H1 (cell line): ENCODE measurements around the gene REELD1. TPM values are rescaled to one million over a fixed set of nuclear protein-coding genes. Genes with fewer than 3 reads are reported as not detected.

Source experiments
- CTCF ChIA-PET: fragments of 300-600 bp; sonication (Branson Sonifier 250); formaldehyde crosslinking; loops from one replicate; lab custom pipeline; 2021; ENCODE audit not compliant: partially characterized antibody; lab: Charles Lee
- POLR2A ChIA-PET: fragments of 300-600 bp; sonication (Branson Sonifier 250); formaldehyde crosslinking; loops from one replicate; lab custom pipeline; 2021; ENCODE audit warnings: inconsistent platforms; ENCODE audit not compliant: partially characterized antibody; lab: Charles Lee
- DNase-seq, 2 experiments: peaks; one replicate each; pipeline versions ENCODE4 v3.0.0 to v3.0.0-alpha.2; 2010 to 2022; ENCODE audit warnings: low spot score in 2 of 2, low read depth in 1 of 2, mixed read lengths in 1 of 2
- FAIRE-seq: peaks from 2 replicates; lab custom pipeline; 2011; peaks lifted over from hg19 to GRCh38; lab: Jason Lieb, UNC
- H2AFZ ChIP-seq: 2 replicates; pipeline ENCODE4 v1.8.1; 2012; ENCODE audit warnings: low read length, inconsistent platforms
- H2AK5ac ChIP-seq: 2 replicates; pipeline ENCODE4 v1.6.1; 2013; ENCODE audit warnings: low read depth, low read length
- H2BK120ac ChIP-seq: replicated peaks from 2 replicates; pipeline ENCODE3; 2013; ENCODE audit warnings: low read depth, low read length, inconsistent platforms
- H2BK12ac ChIP-seq: 2 replicates; pipeline ENCODE4 v1.6.1; 2013; ENCODE audit warnings: low read depth, low read length
- H2BK15ac ChIP-seq: 2 replicates; pipeline ENCODE4 v1.6.1; 2013; ENCODE audit warnings: low read length
- H2BK20ac ChIP-seq: 2 replicates; pipeline ENCODE4 v1.6.1; 2013; ENCODE audit warnings: low read length
- H2BK5ac ChIP-seq: 2 replicates; pipeline ENCODE4 v1.6.1; 2013; ENCODE audit warnings: low read depth, low read length
- H3K14ac ChIP-seq: 2 replicates; pipeline ENCODE4 v1.6.1; 2013; ENCODE audit warnings: inconsistent platforms; ENCODE audit not compliant: insufficient read length
- H3K18ac ChIP-seq: 2 replicates; pipeline ENCODE4 v1.6.1; 2013; ENCODE audit warnings: low read length; ENCODE audit errors: extremely low read depth
- H3K23ac ChIP-seq: 2 replicates; pipeline ENCODE4 v1.6.1; 2013; ENCODE audit warnings: inconsistent platforms; ENCODE audit not compliant: insufficient read length
- H3K23me2 ChIP-seq: 2 replicates; pipeline ENCODE4 v1.6.1; 2013; ENCODE audit warnings: low read depth, low read length
- H3K27ac ChIP-seq: 2 replicates; pipeline ENCODE4 v1.6.1; 2011; ENCODE audit warnings: low read depth, low read length, inconsistent platforms
- H3K27me3 ChIP-seq, 4 experiments: replicated peaks in 1 of 4; 1 replicate in 1 of 4; 2 replicates in 3 of 4; pipeline versions ENCODE4 v1.6.1 to v1.8.1; 2011 to 2013; ENCODE audit warnings: low read length in 3 of 4, mild to moderate bottlenecking in 3 of 4, inconsistent platforms in 2 of 4, mixed read lengths in 2 of 4, moderate library complexity in 1 of 4; ENCODE audit not compliant: control insufficient read depth in 3 of 4, insufficient read depth in 3 of 4; ENCODE audit errors: extremely low read depth in 1 of 4
- H3K36me3 ChIP-seq, 4 experiments: 2 replicates each; pipeline versions ENCODE4 v1.6.1 to v1.8.1; 2011 to 2013; ENCODE audit warnings: mild to moderate bottlenecking in 4 of 4, low read length in 3 of 4, moderate library complexity in 2 of 4, control low read depth in 1 of 4, inconsistent platforms in 1 of 4; ENCODE audit not compliant: insufficient read depth in 4 of 4, control insufficient read depth in 2 of 4
- H3K4ac ChIP-seq: replicated peaks from 2 replicates; pipeline ENCODE3; 2013; ENCODE audit warnings: low read length, low read depth, mixed read lengths, inconsistent platforms; ENCODE audit not compliant: insufficient read length
- H3K4me1 ChIP-seq, 4 experiments: replicated peaks in 1 of 4; 1 replicate in 1 of 4; 2 replicates in 3 of 4; pipeline versions ENCODE4 v1.6.1 to v1.8.1; 2011 to 2013; ENCODE audit warnings: low read length in 3 of 4, inconsistent platforms in 2 of 4, mixed read lengths in 1 of 4; ENCODE audit not compliant: insufficient read depth in 4 of 4, control insufficient read depth in 3 of 4
- H3K4me2 ChIP-seq, 2 experiments: 2 replicates each; pipeline versions ENCODE4 v1.6.1 to v1.8.1; 2011 to 2013; ENCODE audit warnings: low read depth in 2 of 2, low read length in 2 of 2, control low read depth in 1 of 2, inconsistent platforms in 1 of 2, mild to moderate bottlenecking in 1 of 2; ENCODE audit not compliant: insufficient read depth in 1 of 2
- H3K4me3 ChIP-seq, 4 experiments: fragments of 200-600, 300-600 bp in 1 of 4; sonication (generic), shearing (Covaris generic), sonication (Bioruptor Twin) in 1 of 4; 2 replicates each; pipeline versions ENCODE4 v1.5.1 to v1.8.1; 2011 to 2016; ENCODE audit warnings: low read length in 4 of 4, low read depth in 3 of 4, control low read depth in 2 of 4, inconsistent platforms in 2 of 4, mild to moderate bottlenecking in 2 of 4, mixed read lengths in 1 of 4, moderate library complexity in 1 of 4; ENCODE audit not compliant: insufficient read depth in 2 of 4; ENCODE audit errors: extremely low read depth in 1 of 4
- H3K56ac ChIP-seq: replicated peaks from 2 replicates; pipeline ENCODE3; 2013; ENCODE audit warnings: low read depth, mild to moderate bottlenecking, mixed read lengths, low read length, inconsistent platforms; ENCODE audit not compliant: insufficient read length
- H3K79me1 ChIP-seq: 2 replicates; pipeline ENCODE4 v1.6.1; 2013; ENCODE audit warnings: low read depth, low read length, control low read depth
- H3K79me2 ChIP-seq, 2 experiments: 2 replicates each; pipeline versions ENCODE4 v1.6.1 to v1.8.1; 2012 to 2013; ENCODE audit warnings: low read length in 2 of 2, mild to moderate bottlenecking in 2 of 2, inconsistent platforms in 1 of 2; ENCODE audit not compliant: insufficient read depth in 2 of 2, control insufficient read depth in 1 of 2
- H3K9ac ChIP-seq, 4 experiments: replicated peaks in 1 of 4; 1 replicate in 1 of 4; 2 replicates in 3 of 4; pipeline versions ENCODE4 v1.6.1 to v1.8.1; 2011 to 2013; ENCODE audit warnings: low read depth in 3 of 4, low read length in 3 of 4, control low read depth in 2 of 4, mild to moderate bottlenecking in 2 of 4, moderate library complexity in 2 of 4, inconsistent platforms in 1 of 4; ENCODE audit errors: extremely low read depth in 1 of 4
- H3K9me3 ChIP-seq, 2 experiments: 2 replicates each; pipeline versions ENCODE4 v1.6.1 to v1.8.1; 2012 to 2013; ENCODE audit warnings: mild to moderate bottlenecking in 2 of 2, moderate library complexity in 2 of 2, control low read depth in 1 of 2, inconsistent platforms in 1 of 2, low read depth in 1 of 2, low read length in 1 of 2, mixed read lengths in 1 of 2; ENCODE audit not compliant: insufficient read depth in 2 of 2
- H4K20me1 ChIP-seq, 2 experiments: replicated peaks in 1 of 2; 2 replicates each; pipeline versions ENCODE3 to v1.8.1; 2011 to 2013; ENCODE audit warnings: inconsistent platforms in 2 of 2, low read length in 2 of 2, mild to moderate bottlenecking in 1 of 2; ENCODE audit not compliant: insufficient read depth in 2 of 2, control insufficient read depth in 1 of 2
- H4K5ac ChIP-seq: 2 replicates; pipeline ENCODE4 v1.6.1; 2013; ENCODE audit warnings: low read length, low read depth, mixed read lengths, inconsistent platforms; ENCODE audit not compliant: insufficient read length
- H4K8ac ChIP-seq: 2 replicates; pipeline ENCODE4 v1.8.0; 2013; ENCODE audit warnings: mild to moderate bottlenecking, moderate library complexity, low read length, inconsistent platforms; ENCODE audit not compliant: insufficient read depth; ENCODE audit errors: extremely low read depth
- H4K91ac ChIP-seq: replicated peaks from 2 replicates; pipeline ENCODE3; 2013; ENCODE audit warnings: low read length, mixed read lengths, inconsistent platforms; ENCODE audit not compliant: insufficient read length
- ATF2 ChIP-seq: IDR thresholded peaks from 2 replicates; pipeline ENCODE4 v1.6.1; 2012; ENCODE audit warnings: low read length, inconsistent platforms
- CBX8 ChIP-seq: fragments of 300-800, 300-1000 bp; sonication (generic); IDR thresholded peaks from 2 replicates; pipeline ENCODE4 v1.7.1; 2016; ENCODE audit warnings: low read depth, low read length, borderline replicate concordance
- CEBPB ChIP-seq: IDR thresholded peaks from 2 replicates; pipeline ENCODE4 v1.6.1; 2012; ENCODE audit warnings: low read depth, low read length
- CREB1 ChIP-seq: IDR thresholded peaks from 2 replicates; pipeline ENCODE4 v1.6.1; 2012; ENCODE audit warnings: inconsistent platforms
- ZNF274 ChIP-seq: IDR thresholded peaks from 2 replicates; pipeline ENCODE4 v1.7.0; 2012; ENCODE audit warnings: low read length, borderline replicate concordance; ENCODE audit errors: extremely low read depth
- polyA plus RNA-seq, 7 experiments: library from polyadenylated mRNA; depleted of rRNA in 3 of 7; stranded (reverse) in 5 of 7; unstranded in 2 of 7; fragments of >200 nt in 5 of 7; fragments of 200-250 nt in 2 of 7; gene quantifications; 1 replicate in 5 of 7; 2 replicates in 1 of 7; 4 replicates in 1 of 7; pipeline versions ENCODE4 v1.2.1 to v1.2.3, GENCODE V29; 2011 to 2013; ENCODE audit warnings: missing spikeins in 2 of 7, mixed read lengths in 2 of 7
- total RNA-seq: library from RNA; stranded (reverse); fragmentation: NEBNext Ultra II Directional; extraction: Animal tissue kit (Norgen Biotek cat#: 25700); gene quantifications from 2 replicates; pipeline ENCODE4 v1.2.1, GENCODE V29; 2021

REELD1 gene
- total and polyA plus RNA-seq, 2 of the 8 experiments (the other 6 are each of a cell fraction or from before 2014, with no cell fraction given) = 0.03 TPM; not detected in 1

- no peak overlapping the region for H4K5ac ChIP-seq
- no peak overlapping the region for H3K56ac ChIP-seq
- no peak overlapping the region for H3K4me2 ChIP-seq
- H3K14ac ChIP-seq = no peak overlapping the region
- no peak overlapping the region for H2BK5ac ChIP-seq
- H2AFZ ChIP-seq = no peak overlapping the region
- H3K4me1 ChIP-seq = no peaks in the 10 kb centered on the region
- no peaks in the 10 kb centered on the region for H3K9me3 ChIP-seq
- no peak overlapping the region for H3K4me3 ChIP-seq
- H3K18ac ChIP-seq = no peak overlapping the region
- H3K79me1 ChIP-seq = no peaks in the 10 kb centered on the region
- no peaks in the 10 kb centered on the region for H4K20me1 ChIP-seq
- DNase-seq (no peak), FAIRE-seq (no peak)
- no peak overlapping the region for H3K23ac ChIP-seq
- H3K27ac ChIP-seq = no peak overlapping the region
- CTCF ChIA-PET = no interaction called here
- H2BK120ac ChIP-seq = no peak overlapping the region
- H3K9ac ChIP-seq = no peak overlapping the region
- H4K8ac ChIP-seq = no peak overlapping the region
- H3K23me2 ChIP-seq = no peaks in the 10 kb centered on the region; the same call in 1 of the 2 replicates
- no peak overlapping the region for H3K4ac ChIP-seq
- POLR2A ChIA-PET = interaction anchor here (1.0 kb wide), 1 partner anchor 13 kb away, joined by 3 read pairs; no protein-coding TSS in a partner anchor
- TF ChIP-seq CBX8 (no peak), ZNF274 (no peak), CEBPB (no peak), ATF2 (no peak), CREB1 (no peak)
- no peak overlapping the region for H2BK15ac ChIP-seq
- H3K36me3 ChIP-seq = peaks cover 5 to 21% (median 13%) of the 10 kb centered on the region in 4 experiments; a peak in 6 of 8 replicates
- H2BK20ac ChIP-seq = no peak overlapping the region
- no peak overlapping the region for H4K91ac ChIP-seq
- no peaks in the 10 kb centered on the region for H3K79me2 ChIP-seq
- no peak overlapping the region for H2AK5ac ChIP-seq
- no peak overlapping the region for H2BK12ac ChIP-seq
- no peaks in the 10 kb centered on the region for H3K27me3 ChIP-seq
Observed at GRCh38 chr4:146194212-146194611, 20.1 kb upstream of the REELD1 start.
